ENCODE measurements around the gene MCL1.
"Not testable (repeated sequence)": the region's sequence is repeated elsewhere in the genome, so short reads cannot be mapped to it uniquely, and the experiment has no call there.

GRCh38 chr1:150624134-150624533 lies 44.7 kb upstream of the MCL1 start:
- TF ChIP-seq EZH2 (IDR thresholded peaks at IDR 0.05; ENCODE audit: borderline replicate concordance, insufficient read depth, low read depth, low read length, poor library complexity, severe bottlenecking); CTCF (IDR thresholded peaks at IDR 0.05): not testable (repeated sequence)
